Mesenchymal stem cell (in vitro differentiated cells and primary cell): ENCODE data around the gene NCAPH2.
"Not testable (repeated sequence)": the region's sequence is repeated elsewhere in the genome, so short reads cannot be mapped to it uniquely, and the experiment has no call there.

Source experiments
- DNase-seq: peaks from one replicate; pipeline ENCODE4 v3.0.0-alpha.2; 2013
- H2AFZ ChIP-seq: one replicate; pipeline ENCODE4 v1.6.1; 2013; ENCODE audit warnings: low read depth, mild to moderate bottlenecking, control low read depth, inconsistent platforms, low read length, moderate library complexity
- H2AK5ac ChIP-seq: 2 replicates; pipeline ENCODE4 v1.6.1; 2013; ENCODE audit warnings: low read length, moderate library complexity, mild to moderate bottlenecking, inconsistent platforms; ENCODE audit not compliant: severe bottlenecking
- H2BK120ac ChIP-seq: one replicate; pipeline ENCODE4 v1.6.1; 2013; ENCODE audit warnings: low read depth, mild to moderate bottlenecking, inconsistent platforms, low read length, moderate library complexity
- H2BK12ac ChIP-seq, 2 experiments: one replicate each; pipeline ENCODE4 v1.6.1; 2013; ENCODE audit warnings: inconsistent platforms in 2 of 2, low read length in 2 of 2, mild to moderate bottlenecking in 2 of 2, moderate library complexity in 2 of 2, control low read depth in 1 of 2
- H2BK15ac ChIP-seq: one replicate; pipeline ENCODE4 v1.6.1; 2013; ENCODE audit warnings: mild to moderate bottlenecking, low read depth, inconsistent platforms; ENCODE audit not compliant: poor library complexity, severe bottlenecking
- H2BK5ac ChIP-seq: 2 replicates; pipeline ENCODE4 v1.6.1; 2013; ENCODE audit warnings: low read depth, mild to moderate bottlenecking, low read length, control low read depth, inconsistent platforms; ENCODE audit not compliant: poor library complexity, severe bottlenecking
- H3K14ac ChIP-seq, 2 experiments: one replicate each; pipeline ENCODE4 v1.6.1; 2013; ENCODE audit warnings: inconsistent platforms in 2 of 2, low read length in 2 of 2, control low read depth in 1 of 2, mild to moderate bottlenecking in 1 of 2, moderate library complexity in 1 of 2
- H3K18ac ChIP-seq, 2 experiments: one replicate each; pipeline ENCODE4 v1.6.1; 2013; ENCODE audit warnings: inconsistent platforms in 2 of 2, low read length in 2 of 2, control low read depth in 1 of 2, low read depth in 1 of 2, mild to moderate bottlenecking in 1 of 2
- H3K23ac ChIP-seq, 2 experiments: one replicate each; pipeline ENCODE4 v1.6.1; 2013; ENCODE audit warnings: inconsistent platforms in 2 of 2, low read length in 2 of 2, mild to moderate bottlenecking in 2 of 2, moderate library complexity in 2 of 2, control low read depth in 1 of 2
- H3K27ac ChIP-seq: 2 replicates; pipeline ENCODE4 v1.5.1; 2013; ENCODE audit warnings: mild to moderate bottlenecking, moderate library complexity, low read length, control low read depth, inconsistent platforms; ENCODE audit not compliant: poor library complexity, severe bottlenecking
- H3K27me3 ChIP-seq, 2 experiments: 2 replicates each; pipeline versions ENCODE4 v1.6.1 to v1.7.0; 2013; ENCODE audit warnings: low read length in 2 of 2, mild to moderate bottlenecking in 2 of 2, moderate library complexity in 2 of 2, control low read depth in 1 of 2, inconsistent platforms in 1 of 2; ENCODE audit not compliant: control insufficient read depth in 1 of 2, insufficient read depth in 1 of 2
- H3K36me3 ChIP-seq, 2 experiments: 2 replicates each; pipeline versions ENCODE4 v1.6.1 to v1.7.0; 2013; ENCODE audit warnings: low read length in 2 of 2, control low read depth in 1 of 2, inconsistent platforms in 1 of 2, low read depth in 1 of 2, mild to moderate bottlenecking in 1 of 2; ENCODE audit not compliant: insufficient read depth in 2 of 2, control insufficient read depth in 1 of 2
- H3K4ac ChIP-seq, 2 experiments: one replicate each; pipeline ENCODE4 v1.6.1; 2013; ENCODE audit warnings: inconsistent platforms in 2 of 2, low read length in 2 of 2, mild to moderate bottlenecking in 2 of 2, moderate library complexity in 2 of 2, control low read depth in 1 of 2, low read depth in 1 of 2
- H3K4me1 ChIP-seq: 2 replicates; pipeline ENCODE4 v1.6.1; 2013; ENCODE audit warnings: low read depth, low read length, control low read depth; ENCODE audit not compliant: control insufficient read depth, insufficient read depth
- H3K4me2 ChIP-seq: 2 replicates; pipeline ENCODE4 v1.6.1; 2013; ENCODE audit warnings: low read length, mild to moderate bottlenecking, inconsistent platforms; ENCODE audit not compliant: poor library complexity, severe bottlenecking
- H3K4me3 ChIP-seq, 2 experiments: 2 replicates each; pipeline versions ENCODE4 v1.5.1 to v1.7.0; 2013; ENCODE audit warnings: low read length in 2 of 2, mild to moderate bottlenecking in 2 of 2, control low read depth in 1 of 2, low read depth in 1 of 2; ENCODE audit not compliant: insufficient read depth in 1 of 2
- H3K79me1 ChIP-seq: replicated peaks from 2 replicates; pipeline ENCODE4 v1.6.1; 2013; ENCODE audit warnings: mild to moderate bottlenecking, control low read depth, low read length, inconsistent platforms; ENCODE audit not compliant: poor library complexity, severe bottlenecking
- H3K9ac ChIP-seq: 2 replicates; pipeline ENCODE4 v1.7.0; 2013; ENCODE audit warnings: mild to moderate bottlenecking, low read length, moderate library complexity
- H3K9me3 ChIP-seq: 2 replicates; pipeline ENCODE4 v1.7.0; 2013; ENCODE audit warnings: mild to moderate bottlenecking, low read length; ENCODE audit not compliant: control insufficient read depth
- H4K8ac ChIP-seq: one replicate; pipeline ENCODE4 v1.6.1; 2013; ENCODE audit warnings: inconsistent platforms, mild to moderate bottlenecking, low read length, moderate library complexity
- H4K91ac ChIP-seq: one replicate; pipeline ENCODE4 v1.6.1; 2013; ENCODE audit warnings: mild to moderate bottlenecking, low read length, inconsistent platforms
- WGBS: methylation state at CpG from one replicate; pipeline ENCODE4 v1.1.7; 2013; ENCODE audit warnings: mixed read lengths; 5-methylcytosine and 5-hydroxymethylcytosine counted together

The NCAPH2 gene

GRCh38 chr22:50519151-50519550, 11.1 kb downstream of the NCAPH2 start:
- H3K79me1 ChIP-seq, result peaks cover 60% of the 10 kb centered on the region
- no peak overlapping the region for H3K18ac ChIP-seq
- H2BK5ac ChIP-seq, result no peak overlapping the region
- H2AK5ac ChIP-seq, result no peak overlapping the region
- no peak overlapping the region for H2AFZ ChIP-seq
- peaks cover 9% of the 10 kb centered on the region for H3K4me1 ChIP-seq
- over 99% methylated on average over 8 of the region's 8 CpGs for WGBS
- no peak overlapping the region for H3K23ac ChIP-seq
- H3K36me3 ChIP-seq, result peaks cover 66 to 75% of the 10 kb centered on the region in 2 experiments
- no peak overlapping the region for H2BK120ac ChIP-seq
- no peak for DNase-seq
- no peak overlapping the region for H3K4ac ChIP-seq
- H4K8ac ChIP-seq, result no peak overlapping the region
- H3K27me3 ChIP-seq, result no peaks in the 10 kb centered on the region
- no peaks in the 10 kb centered on the region for H3K9me3 ChIP-seq
- no peak overlapping the region for H2BK15ac ChIP-seq
- no peak overlapping the region for H3K14ac ChIP-seq
- H3K27ac ChIP-seq, result no peak overlapping the region
- H3K9ac ChIP-seq, result no peak overlapping the region
- no peak overlapping the region for H4K91ac ChIP-seq
- H3K4me2 ChIP-seq, result no peak overlapping the region
- no peak overlapping the region for H2BK12ac ChIP-seq
- H3K4me3 ChIP-seq, result no peak overlapping the region

GRCh38 chr22:50520184-50520583, 12.2 kb downstream of the NCAPH2 start:
- H3K27ac ChIP-seq, H3K9ac ChIP-seq, H2BK12ac ChIP-seq, H3K4me3 ChIP-seq, H3K9me3 ChIP-seq, H3K4me2 ChIP-seq, H2BK5ac ChIP-seq, H2AK5ac ChIP-seq, H2AFZ ChIP-seq, DNase-seq, H4K91ac ChIP-seq, H3K18ac ChIP-seq, H3K23ac ChIP-seq, H2BK15ac ChIP-seq, H3K27me3 ChIP-seq, H3K4ac ChIP-seq, H3K14ac ChIP-seq, H2BK120ac ChIP-seq, H4K8ac ChIP-seq: not testable (repeated sequence)
- peaks cover 66 to 73% of the 10 kb centered on the region in 2 experiments for H3K36me3 ChIP-seq
- WGBS, result 96% methylated on average over 8 of the region's 8 CpGs
- peaks cover 13% of the 10 kb centered on the region for H3K4me1 ChIP-seq
- H3K79me1 ChIP-seq, result peaks cover 51% of the 10 kb centered on the region

GRCh38 chr22:50520826-50521453, 12.9 kb downstream of the NCAPH2 start:
- Histone ChIP-seq H2BK120ac (no peak overlapping the region), H3K9ac (no peak overlapping the region), H3K23ac (no peak overlapping the region), H2AK5ac (no peak overlapping the region), H4K8ac (no peak overlapping the region), H3K4me2 (no peak overlapping the region), H2BK15ac (no peak overlapping the region), H3K9me3 (no peaks in the 10 kb centered on the region), H2AFZ (no peak overlapping the region), H3K4me3 (no peak overlapping the region), H3K79me1 (peaks cover 47% of the 10 kb centered on the region), H2BK12ac (no peak overlapping the region), H3K4ac (no peak overlapping the region), H3K27ac (no peak overlapping the region), H3K4me1 (peaks cover 13% of the 10 kb centered on the region), H3K14ac (no peak overlapping the region), H4K91ac (no peak overlapping the region), H2BK5ac (no peak overlapping the region), H3K18ac (no peak overlapping the region), H3K27me3 (no peaks in the 10 kb centered on the region), H3K36me3 (peaks cover 66 to 73% of the 10 kb centered on the region in 2 experiments)
- 96% methylated on average over 13 of the region's 13 CpGs for WGBS
- no peak for DNase-seq

- no peak overlapping the region for H2BK5ac ChIP-seq
- WGBS, result 99% methylated on average over 10 of the region's 10 CpGs
- H3K27ac ChIP-seq, result no peak overlapping the region
- H2BK12ac ChIP-seq, result no peak overlapping the region
- no peak overlapping the region for H2AFZ ChIP-seq
- H3K4ac ChIP-seq, result no peak overlapping the region
- H2BK120ac ChIP-seq, result no peak overlapping the region
- H2AK5ac ChIP-seq, result no peak overlapping the region
- peaks cover 62 to 65% of the 10 kb centered on the region in 2 experiments for H3K36me3 ChIP-seq
- H2BK15ac ChIP-seq, result no peak overlapping the region
- no peak overlapping the region for H3K18ac ChIP-seq
- H4K8ac ChIP-seq, result no peak overlapping the region
- H3K9ac ChIP-seq, result no peak overlapping the region
- no peak overlapping the region for H4K91ac ChIP-seq
- no peak overlapping the region for H3K4me2 ChIP-seq
- H3K14ac ChIP-seq, result no peak overlapping the region
- DNase-seq, result no peak
- H3K9me3 ChIP-seq, result no peaks in the 10 kb centered on the region
- H3K23ac ChIP-seq, result no peak overlapping the region
- no peaks in the 10 kb centered on the region for H3K27me3 ChIP-seq
- peaks cover 41% of the 10 kb centered on the region for H3K79me1 ChIP-seq
- H3K4me1 ChIP-seq, result peaks cover 19% of the 10 kb centered on the region
- H3K4me3 ChIP-seq, result no peak overlapping the region
Measured at GRCh38 chr22:50521710-50522109, 13.7 kb downstream of the NCAPH2 start.
